SU-DHL-6 (cell line): ENCODE data around the gene SIL1.

ENCODE experiments used
- EZH2phosphoT487 ChIP-seq: fragments of 200-600 bp; sonication (generic), shearing (Covaris generic); conservative IDR thresholded peaks from 2 replicates; pipeline ENCODE4 v1.6.1; 2018; ENCODE audit warnings: mild to moderate bottlenecking, antibody characterized with exemption, low read length, moderate library complexity, mixed read lengths
- TF ChIP-seq, protein P1 (sequence below): fragments of 200-600 bp; sonication (generic); IDR thresholded peaks from one replicate; pipeline ENCODE4 v1.5.1; 2017; ENCODE audit warnings: antibody characterized with exemption, mild to moderate bottlenecking, low read length, moderate library complexity; ENCODE audit not compliant: insufficient read depth, poor library complexity, severe bottlenecking

- TF ChIP-seq, protein P1, sequence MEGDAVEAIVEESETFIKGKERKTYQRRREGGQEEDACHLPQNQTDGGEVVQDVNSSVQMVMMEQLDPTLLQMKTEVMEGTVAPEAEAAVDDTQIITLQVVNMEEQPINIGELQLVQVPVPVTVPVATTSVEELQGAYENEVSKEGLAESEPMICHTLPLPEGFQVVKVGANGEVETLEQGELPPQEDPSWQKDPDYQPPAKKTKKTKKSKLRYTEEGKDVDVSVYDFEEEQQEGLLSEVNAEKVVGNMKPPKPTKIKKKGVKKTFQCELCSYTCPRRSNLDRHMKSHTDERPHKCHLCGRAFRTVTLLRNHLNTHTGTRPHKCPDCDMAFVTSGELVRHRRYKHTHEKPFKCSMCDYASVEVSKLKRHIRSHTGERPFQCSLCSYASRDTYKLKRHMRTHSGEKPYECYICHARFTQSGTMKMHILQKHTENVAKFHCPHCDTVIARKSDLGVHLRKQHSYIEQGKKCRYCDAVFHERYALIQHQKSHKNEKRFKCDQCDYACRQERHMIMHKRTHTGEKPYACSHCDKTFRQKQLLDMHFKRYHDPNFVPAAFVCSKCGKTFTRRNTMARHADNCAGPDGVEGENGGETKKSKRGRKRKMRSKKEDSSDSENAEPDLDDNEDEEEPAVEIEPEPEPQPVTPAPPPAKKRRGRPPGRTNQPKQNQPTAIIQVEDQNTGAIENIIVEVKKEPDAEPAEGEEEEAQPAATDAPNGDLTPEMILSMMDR, result no peak
- no peak for TF ChIP-seq EZH2phosphoT487
Measured at GRCh38 chr5:139037732-139038131, 160.4 kb downstream of the SIL1 start.
